Measurements from ENCODE around the gene FAM111B. TPM values are rescaled to one million over a fixed set of nuclear protein-coding genes. Genes with fewer than 3 reads are reported as not detected.
A peak's percentile ranks its signal among the peaks of the same experiment; 100 is the strongest.
"Not testable (repeated sequence)": the region's sequence is repeated elsewhere in the genome, so short reads cannot be mapped to it uniquely, and the experiment has no call there.

FAM111B gene
- total RNA-seq, 1 donor from 2014 or later = 13.1 TPM

DNA sequence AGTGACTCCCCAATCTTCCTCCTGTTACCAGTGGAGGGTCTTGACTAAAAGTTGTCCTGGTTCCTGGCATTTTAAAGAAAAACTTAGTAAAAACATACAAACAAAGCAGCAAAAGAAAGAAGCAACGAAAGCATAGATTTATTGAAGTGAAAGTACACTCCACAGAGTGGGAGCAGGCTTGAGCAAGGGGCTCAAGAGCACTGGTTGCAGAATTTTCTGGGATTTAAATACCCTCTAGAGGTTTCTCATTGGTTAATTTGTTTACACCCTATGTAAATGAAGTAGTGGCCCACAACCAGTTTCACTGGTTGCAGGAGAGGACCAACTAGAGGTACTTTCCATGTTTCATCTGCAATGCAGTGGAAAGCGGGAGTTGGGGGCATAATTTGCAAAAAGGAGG is 10.7 kb downstream of the FAM111B start:
- Mint-ChIP-seq H3K9me3 (peaks cover 45% of the 10 kb centered on the region), H3K4me3 (no peak overlapping the region), H3K27me3 (ENCODE audit: insufficient read depth, low read depth) (peaks cover 3% of the 10 kb centered on the region), H3K27ac (no peak overlapping the region), H3K4me1 (no peaks in the 10 kb centered on the region), H3K36me3 (peaks cover 83% of the 10 kb centered on the region)
- TF ChIP-seq EZH2phosphoT487 (IDR thresholded peaks at IDR 0.05) (no peak), EZH2 (IDR thresholded peaks at IDR 0.05) (no peak)
- TF ChIP-seq, protein P1, sequence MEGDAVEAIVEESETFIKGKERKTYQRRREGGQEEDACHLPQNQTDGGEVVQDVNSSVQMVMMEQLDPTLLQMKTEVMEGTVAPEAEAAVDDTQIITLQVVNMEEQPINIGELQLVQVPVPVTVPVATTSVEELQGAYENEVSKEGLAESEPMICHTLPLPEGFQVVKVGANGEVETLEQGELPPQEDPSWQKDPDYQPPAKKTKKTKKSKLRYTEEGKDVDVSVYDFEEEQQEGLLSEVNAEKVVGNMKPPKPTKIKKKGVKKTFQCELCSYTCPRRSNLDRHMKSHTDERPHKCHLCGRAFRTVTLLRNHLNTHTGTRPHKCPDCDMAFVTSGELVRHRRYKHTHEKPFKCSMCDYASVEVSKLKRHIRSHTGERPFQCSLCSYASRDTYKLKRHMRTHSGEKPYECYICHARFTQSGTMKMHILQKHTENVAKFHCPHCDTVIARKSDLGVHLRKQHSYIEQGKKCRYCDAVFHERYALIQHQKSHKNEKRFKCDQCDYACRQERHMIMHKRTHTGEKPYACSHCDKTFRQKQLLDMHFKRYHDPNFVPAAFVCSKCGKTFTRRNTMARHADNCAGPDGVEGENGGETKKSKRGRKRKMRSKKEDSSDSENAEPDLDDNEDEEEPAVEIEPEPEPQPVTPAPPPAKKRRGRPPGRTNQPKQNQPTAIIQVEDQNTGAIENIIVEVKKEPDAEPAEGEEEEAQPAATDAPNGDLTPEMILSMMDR (IDR thresholded peaks at IDR 0.05) = no peak
- no peak overlapping the region for H3K27ac ChIP-seq
- H3K9ac ChIP-seq = no peak overlapping the region
- no peaks in the 10 kb centered on the region for H3K27me3 ChIP-seq
- H3K4me3 ChIP-seq = no peak overlapping the region
- DNase-seq (ENCODE audit: low spot score) = no peak
- no peaks in the 10 kb centered on the region for H4K20me1 ChIP-seq (ENCODE audit: low read depth)
- no peaks in the 10 kb centered on the region for H3F3A ChIP-seq (ENCODE audit: low read depth)
- no peaks in the 10 kb centered on the region for H3K4me1 ChIP-seq
- H3K79me2 ChIP-seq (ENCODE audit: low read depth) = no peaks in the 10 kb centered on the region
- no peaks in the 10 kb centered on the region for H3K9me3 ChIP-seq (ENCODE audit: low read depth)
- H3K4me2 ChIP-seq = no peak overlapping the region
- H3K36me3 ChIP-seq = peaks cover 12% of the 10 kb centered on the region
- no peak overlapping the region for H2AFZ ChIP-seq (replicated peaks)

DNA sequence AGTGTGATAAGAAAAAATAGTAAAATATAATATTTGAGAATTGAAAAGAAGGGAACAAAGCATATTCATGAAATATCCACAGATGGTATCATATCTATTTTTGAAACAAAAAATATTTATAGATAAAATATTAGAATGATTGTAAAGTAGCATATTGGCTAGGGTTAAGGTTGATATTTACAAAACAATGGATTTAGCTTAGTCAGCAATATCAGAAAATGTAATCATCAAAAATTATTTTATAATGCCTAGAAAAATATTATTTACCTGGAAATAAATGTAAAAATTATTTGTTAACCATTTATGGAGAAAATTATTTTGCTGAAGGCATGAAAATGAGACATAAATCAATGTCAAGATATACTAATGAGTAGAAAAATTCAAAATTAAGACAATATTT is 12.8 kb downstream of the FAM111B start:
- no peaks in the 10 kb centered on the region for H3K27me3 ChIP-seq
- no peaks in the 10 kb centered on the region for H3F3A ChIP-seq (ENCODE audit: low read depth)
- H3K27me3 Mint-ChIP-seq (ENCODE audit: insufficient read depth, low read depth) = peaks cover 3% of the 10 kb centered on the region
- H3K9me3 ChIP-seq (ENCODE audit: low read depth) = no peaks in the 10 kb centered on the region
- no peaks in the 10 kb centered on the region for H3K4me1 Mint-ChIP-seq
- H3K9ac ChIP-seq = no peak overlapping the region
- H3K4me2 ChIP-seq = no peak overlapping the region
- H2AFZ ChIP-seq (replicated peaks) = no peak overlapping the region
- H3K4me3 ChIP-seq = no peak overlapping the region
- H3K36me3 ChIP-seq = peaks cover 21% of the 10 kb centered on the region
- no peaks in the 10 kb centered on the region for H4K20me1 ChIP-seq (ENCODE audit: low read depth)
- no peaks in the 10 kb centered on the region for H3K4me1 ChIP-seq
- no peak for TF ChIP-seq EZH2phosphoT487 (IDR thresholded peaks at IDR 0.05)
- TF ChIP-seq, protein P1 (IDR thresholded peaks at IDR 0.05) = no peak
- no peak for TF ChIP-seq EZH2 (IDR thresholded peaks at IDR 0.05)
- H3K4me3 Mint-ChIP-seq = no peak overlapping the region
- peaks cover 60% of the 10 kb centered on the region for H3K9me3 Mint-ChIP-seq
- DNase-seq (ENCODE audit: low spot score) = no peak
- H3K27ac ChIP-seq = no peak overlapping the region
- H3K36me3 Mint-ChIP-seq = peaks cover 81% of the 10 kb centered on the region
- H3K79me2 ChIP-seq (ENCODE audit: low read depth) = no peaks in the 10 kb centered on the region
- no peak overlapping the region for H3K27ac Mint-ChIP-seq

DNA sequence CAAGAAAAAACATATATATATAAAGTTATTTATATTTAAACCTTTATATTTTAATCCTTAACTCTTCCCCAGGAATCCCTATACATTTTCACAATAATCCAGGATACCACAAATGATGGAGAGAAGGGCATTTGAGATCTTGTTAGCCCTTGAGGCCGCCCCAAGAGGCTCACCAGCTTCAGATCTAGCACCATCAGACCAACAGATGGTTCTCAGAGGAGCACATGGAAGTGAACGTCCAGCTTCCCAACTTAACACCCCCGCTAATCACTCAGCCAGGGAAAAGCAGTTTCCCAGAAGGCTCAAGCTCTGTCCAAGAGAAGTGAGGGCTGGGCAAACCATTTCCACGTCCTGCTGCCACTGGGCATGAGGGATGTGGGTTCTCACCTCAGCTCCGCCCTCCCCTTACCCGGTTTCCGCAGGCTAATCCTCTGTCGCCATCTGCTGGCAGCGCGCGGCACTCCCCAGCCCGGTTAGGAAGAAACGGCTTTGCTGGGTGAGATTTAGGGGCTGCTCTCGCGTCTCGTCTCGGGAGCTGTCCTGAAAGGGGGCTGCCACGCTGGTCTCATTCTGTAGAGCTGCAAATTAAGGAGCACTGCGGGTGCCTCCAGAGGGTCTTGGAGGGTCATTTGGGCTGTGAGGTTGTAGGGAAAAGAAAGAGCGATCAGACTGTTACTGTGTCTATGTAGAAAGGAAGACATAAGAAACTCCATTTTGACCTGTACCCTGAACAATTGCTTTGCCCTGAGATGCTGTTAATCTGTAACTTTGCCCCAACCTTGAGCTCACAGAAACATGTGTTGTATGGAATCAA is 28.8 kb downstream of the FAM111B start:
- no peak overlapping the region for H3K27ac ChIP-seq
- no peaks in the 10 kb centered on the region for H3K79me2 ChIP-seq (ENCODE audit: low read depth)
- H3K4me3 Mint-ChIP-seq = peak overlapping the region; percentile 70
- H3K4me1 ChIP-seq = no peaks in the 10 kb centered on the region
- no peak overlapping the region for H3K27ac Mint-ChIP-seq
- H2AFZ ChIP-seq (replicated peaks) = peak overlapping the region; percentile 70
- TF ChIP-seq, protein P1 (IDR thresholded peaks at IDR 0.05) = peak; percentile 99
- TF ChIP-seq EZH2phosphoT487 (IDR thresholded peaks at IDR 0.05) = no peak
- no peak overlapping the region for H3K4me3 ChIP-seq
- H3K4me1 Mint-ChIP-seq = peaks cover 14% of the 10 kb centered on the region
- H3K9me3 Mint-ChIP-seq = peaks cover 22% of the 10 kb centered on the region
- H3F3A ChIP-seq (ENCODE audit: low read depth) = no peaks in the 10 kb centered on the region
- H3K36me3 ChIP-seq = no peaks in the 10 kb centered on the region
- no peaks in the 10 kb centered on the region for H4K20me1 ChIP-seq (ENCODE audit: low read depth)
- no peaks in the 10 kb centered on the region for H3K27me3 ChIP-seq
- no peak overlapping the region for H3K9ac ChIP-seq
- H3K36me3 Mint-ChIP-seq = peaks cover 20% of the 10 kb centered on the region
- peaks cover 14% of the 10 kb centered on the region for H3K9me3 ChIP-seq (ENCODE audit: low read depth)
- H3K27me3 Mint-ChIP-seq (ENCODE audit: insufficient read depth, low read depth) = peaks cover 3% of the 10 kb centered on the region
- no peak overlapping the region for H3K4me2 ChIP-seq
- peak; percentile 84 for DNase-seq (ENCODE audit: low spot score)

DNA sequence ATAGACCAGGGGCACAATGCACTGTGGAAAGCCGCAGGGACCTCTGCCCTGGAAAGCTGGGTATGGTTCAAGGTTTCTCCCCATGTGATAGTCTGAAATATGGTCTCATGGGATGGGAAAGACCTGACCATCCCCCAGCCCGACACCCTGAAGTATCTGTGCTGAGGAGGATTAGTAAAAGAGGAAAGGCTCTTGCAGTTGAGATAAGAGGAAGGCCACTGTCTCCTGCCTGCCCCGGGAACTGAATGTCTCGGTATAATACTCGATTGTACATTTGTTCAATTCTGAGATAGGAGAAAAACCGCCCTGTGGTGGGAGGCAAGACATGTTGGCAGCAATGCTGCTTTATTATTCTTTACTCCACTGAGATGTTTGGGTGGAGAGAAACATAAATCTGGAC is 29.5 kb downstream of the FAM111B start:
- H3K27ac Mint-ChIP-seq; H3K27me3 Mint-ChIP-seq (ENCODE audit: insufficient read depth, low read depth); H3K4me1 ChIP-seq; H3K36me3 ChIP-seq; H3K79me2 ChIP-seq (ENCODE audit: low read depth); H3F3A ChIP-seq (ENCODE audit: low read depth); H3K9ac ChIP-seq; H3K27ac ChIP-seq; H3K27me3 ChIP-seq; H3K4me3 Mint-ChIP-seq; H4K20me1 ChIP-seq (ENCODE audit: low read depth); H3K4me3 ChIP-seq; H3K4me2 ChIP-seq; DNase-seq (ENCODE audit: low spot score): not testable (repeated sequence)
- Mint-ChIP-seq H3K9me3 (peaks cover 17% of the 10 kb centered on the region), H3K4me1 (peaks cover 14% of the 10 kb centered on the region), H3K36me3 (peaks cover 17% of the 10 kb centered on the region)
- Histone ChIP-seq H3K9me3 (ENCODE audit: low read depth) (peaks cover 14% of the 10 kb centered on the region), H2AFZ (replicated peaks) (peak overlapping the region; percentile 70)
